ENCODE measurements around the gene GP9. TPM values are rescaled to one million over a fixed set of nuclear protein-coding genes. Genes with fewer than 3 reads are reported as not detected.

The GP9 gene
- polyA plus RNA-seq: 10 to 100 TPM in 1 of 3 donors, 1 to 10 TPM in 1, not detected in 1; 1.2 to 12.8 TPM

GRCh38 chr3:129060276-129061022, at the start of gene GP9:
Gene GP9, plus strand, starts transcription at chr3:129060779. Its CDS starts 961 bp downstream, at chr3:129061740.
- Mint-ChIP-seq H3K9me3 (peaks cover 0 to 2% (median 0%) of the 10 kb centered on the region in 6 donors), H3K27me3 (ENCODE audit: low read depth in 3 of 3) (peaks cover 0 to 2% (median 0%) of the 10 kb centered on the region in 3 donors), H3K4me1 (peaks cover 1 to 6% of the 10 kb centered on the region in 2 donors), H3K4me3 (no peak within 1 kb of the TSS), H3K27ac (no peak within 1 kb of the TSS), H3K36me3 (no peaks in the 10 kb centered on the region)
- DNase-seq: no peak

DNA sequence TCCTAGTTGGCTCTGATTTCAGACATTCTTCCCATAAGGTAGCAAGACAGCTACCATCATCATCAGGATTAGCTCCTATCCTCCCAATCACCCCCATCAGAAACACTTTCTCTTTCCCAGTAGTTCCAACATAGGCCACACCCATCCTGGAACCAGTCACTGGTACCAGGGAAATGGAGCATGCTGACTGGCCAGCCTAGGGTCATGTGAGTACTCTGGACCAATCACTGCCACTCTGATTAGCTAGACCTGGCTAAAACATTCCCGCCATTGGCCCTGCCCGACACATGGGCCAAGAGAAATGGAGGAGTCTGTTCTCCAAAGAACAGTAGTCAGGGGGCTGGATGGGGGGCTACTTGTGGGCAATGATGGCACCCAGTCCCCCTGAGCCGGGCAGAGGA, 47.1 kb upstream of the GP9 start:
- no peak for DNase-seq
- Mint-ChIP-seq H3K27ac (peak overlapping the region; percentile 76 to 96 (median 91)), H3K9me3 (no peaks in the 10 kb centered on the region), H3K27me3 (ENCODE audit: low read depth in 3 of 3) (peaks cover 3 to 9% (median 4%) of the 10 kb centered on the region in 3 donors), H3K4me3 (no peak overlapping the region), H3K4me1 (peaks cover 48 to 54% of the 10 kb centered on the region in 2 donors), H3K36me3 (no peaks in the 10 kb centered on the region)

- peaks cover 3 to 11% (median 4%) of the 10 kb centered on the region in 3 donors for H3K27me3 Mint-ChIP-seq (ENCODE audit: low read depth in 3 of 3)
- peak overlapping the region; percentile 91 to 97 (median 94) for H3K27ac Mint-ChIP-seq
- DNase-seq: no peak
- peak overlapping the region in 1 of 5 donors; percentile 76 for H3K4me3 Mint-ChIP-seq
- H3K4me1 Mint-ChIP-seq: peaks cover 54 to 60% of the 10 kb centered on the region in 2 donors
- no peaks in the 10 kb centered on the region for H3K36me3 Mint-ChIP-seq
- H3K9me3 Mint-ChIP-seq: no peaks in the 10 kb centered on the region
Observed at GRCh38 chr3:129014148-129014547, 46.4 kb upstream of the GP9 start.

DNA sequence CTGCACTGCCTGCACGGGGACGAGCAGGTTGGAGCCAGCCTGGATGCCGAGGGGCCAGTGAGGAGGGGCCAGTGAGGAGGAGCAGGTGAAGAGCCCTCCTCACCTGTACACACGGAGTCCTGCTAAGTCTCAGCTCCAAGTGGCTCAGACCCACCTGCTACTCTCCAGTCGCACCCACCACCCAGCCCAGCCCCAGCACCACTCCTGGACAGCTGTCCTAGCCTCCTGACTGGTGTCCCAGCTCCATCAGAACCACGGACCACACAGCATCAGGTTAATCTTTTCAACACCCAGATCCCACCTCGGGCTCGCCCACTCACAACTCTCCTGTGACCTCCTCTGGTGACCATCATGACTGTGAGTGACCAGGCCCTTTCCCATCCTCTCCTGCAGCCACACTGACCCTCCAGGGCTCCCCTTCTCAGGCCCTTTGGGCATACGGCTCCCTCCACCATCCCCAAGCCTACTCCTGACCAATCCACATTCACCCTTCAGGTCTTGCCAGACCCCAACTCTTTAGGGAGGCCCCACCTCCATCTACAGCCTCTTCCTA, 45.7 kb upstream of the GP9 start:
- no peak for DNase-seq
- H3K36me3 Mint-ChIP-seq: no peaks in the 10 kb centered on the region
- peak overlapping the region; percentile 67 to 86 (median 77) for H3K4me3 Mint-ChIP-seq
- H3K27me3 Mint-ChIP-seq (ENCODE audit: low read depth in 3 of 3): peaks cover 3 to 9% (median 4%) of the 10 kb centered on the region in 3 donors
- H3K27ac Mint-ChIP-seq: peak overlapping the region; percentile 91 to 97 (median 94)
- H3K4me1 Mint-ChIP-seq: peaks cover 54 to 60% of the 10 kb centered on the region in 2 donors
- no peaks in the 10 kb centered on the region for H3K9me3 Mint-ChIP-seq

DNA sequence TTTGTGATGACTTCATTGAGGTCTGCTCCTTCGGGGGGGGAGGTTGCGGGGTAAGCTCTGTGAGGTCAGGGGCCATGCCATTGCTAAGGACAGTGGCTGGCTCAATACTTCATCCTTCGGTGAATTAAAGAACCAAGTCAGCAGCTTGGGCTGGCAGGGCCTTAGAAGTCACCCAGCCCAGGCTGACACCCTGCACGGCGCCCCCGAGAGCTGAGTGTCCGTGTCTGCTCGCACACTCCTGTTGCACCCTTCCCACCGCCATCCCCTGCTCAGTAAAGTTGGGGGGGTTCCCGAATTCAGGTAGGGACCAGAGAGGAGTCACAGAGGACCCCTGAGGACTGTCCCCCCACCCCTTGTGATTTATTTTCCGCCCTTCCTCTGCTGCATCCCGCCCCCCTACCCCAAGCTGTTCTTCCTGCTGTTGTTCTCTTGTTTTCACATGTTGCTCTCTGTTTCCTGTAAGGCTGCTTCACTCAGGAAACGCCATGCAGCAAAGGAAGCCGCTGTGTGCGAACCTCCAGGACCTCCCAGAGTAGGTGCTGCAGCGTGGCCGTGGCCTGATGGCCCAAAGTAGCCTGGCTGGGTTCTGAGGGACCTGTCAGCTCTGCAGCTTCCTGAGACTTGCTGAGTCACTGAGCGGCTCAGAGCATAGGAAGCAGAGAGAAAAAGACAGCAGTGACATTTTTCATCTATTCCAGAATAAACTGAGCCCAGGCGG, 45.0 kb upstream of the GP9 start:
- no peaks in the 10 kb centered on the region for H3K36me3 Mint-ChIP-seq
- peak overlapping the region; percentile 67 to 86 (median 77) for H3K4me3 Mint-ChIP-seq
- H3K9me3 Mint-ChIP-seq: no peaks in the 10 kb centered on the region
- peak; percentile 65 to 70 (median 66) for DNase-seq
- H3K27me3 Mint-ChIP-seq (ENCODE audit: low read depth in 3 of 3): peaks cover 3 to 9% (median 4%) of the 10 kb centered on the region in 3 donors
- peak overlapping the region; percentile 91 to 97 (median 94) for H3K27ac Mint-ChIP-seq
- peaks cover 55 to 60% of the 10 kb centered on the region in 2 donors for H3K4me1 Mint-ChIP-seq

- peak overlapping the region; percentile 67 to 86 (median 77) for H3K4me3 Mint-ChIP-seq
- DNase-seq: peak; percentile 54 to 59 (median 54)
- H3K27me3 Mint-ChIP-seq (ENCODE audit: low read depth in 3 of 3): peaks cover 3 to 9% (median 4%) of the 10 kb centered on the region in 3 donors
- H3K4me1 Mint-ChIP-seq: peaks cover 55 to 63% of the 10 kb centered on the region in 2 donors
- H3K27ac Mint-ChIP-seq: peak overlapping the region; percentile 91 to 97 (median 94)
- H3K36me3 Mint-ChIP-seq: no peaks in the 10 kb centered on the region
- no peaks in the 10 kb centered on the region for H3K9me3 Mint-ChIP-seq
Observed at GRCh38 chr3:129016356-129016719, 44.2 kb upstream of the GP9 start.

DNA sequence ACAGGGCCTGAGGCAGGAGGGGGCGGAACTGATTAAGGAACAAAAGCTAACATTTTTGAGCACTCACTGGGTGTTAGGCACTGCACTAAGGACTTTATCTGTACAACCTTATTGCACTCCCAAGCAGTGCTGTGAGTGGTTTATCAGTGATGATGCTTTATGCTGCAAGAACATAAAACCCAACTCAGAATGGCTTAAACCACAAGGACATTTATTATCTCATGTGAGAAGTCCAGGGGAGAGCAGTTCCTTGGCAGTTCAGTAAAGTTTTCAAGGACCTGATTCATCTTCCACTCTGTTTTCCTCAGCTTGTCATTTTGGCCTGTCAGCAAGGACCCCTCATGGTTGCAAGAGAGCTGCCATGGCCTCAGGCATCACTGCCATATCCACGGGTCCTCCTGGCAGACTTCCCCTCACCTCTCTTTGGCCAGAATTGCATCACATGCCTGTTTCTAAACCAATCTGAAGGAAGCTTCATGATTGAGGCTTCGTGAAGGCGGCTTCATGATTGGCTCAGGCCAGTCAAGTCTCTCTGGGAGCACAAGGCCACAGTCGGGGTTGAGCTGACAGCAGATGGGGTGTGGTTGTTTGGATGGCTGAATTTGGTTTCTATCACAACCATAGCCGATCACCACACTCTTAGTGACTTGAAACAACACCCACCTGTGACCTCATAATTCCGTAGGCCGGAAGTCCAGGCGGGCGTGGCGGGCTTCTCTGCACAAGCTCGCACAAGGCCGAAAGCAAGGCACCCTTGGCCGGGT, 43.7 kb upstream of the GP9 start:
- Mint-ChIP-seq H3K4me3 (peak overlapping the region; percentile 74 to 86 (median 78)), H3K27me3 (ENCODE audit: low read depth in 3 of 3) (peaks cover 3 to 9% (median 4%) of the 10 kb centered on the region in 3 donors), H3K27ac (peak overlapping the region; percentile 91 to 97 (median 94)), H3K9me3 (no peaks in the 10 kb centered on the region), H3K4me1 (peaks cover 61 to 68% of the 10 kb centered on the region in 2 donors), H3K36me3 (no peaks in the 10 kb centered on the region)
- peak; percentile 61 to 73 (median 68) for DNase-seq

DNA sequence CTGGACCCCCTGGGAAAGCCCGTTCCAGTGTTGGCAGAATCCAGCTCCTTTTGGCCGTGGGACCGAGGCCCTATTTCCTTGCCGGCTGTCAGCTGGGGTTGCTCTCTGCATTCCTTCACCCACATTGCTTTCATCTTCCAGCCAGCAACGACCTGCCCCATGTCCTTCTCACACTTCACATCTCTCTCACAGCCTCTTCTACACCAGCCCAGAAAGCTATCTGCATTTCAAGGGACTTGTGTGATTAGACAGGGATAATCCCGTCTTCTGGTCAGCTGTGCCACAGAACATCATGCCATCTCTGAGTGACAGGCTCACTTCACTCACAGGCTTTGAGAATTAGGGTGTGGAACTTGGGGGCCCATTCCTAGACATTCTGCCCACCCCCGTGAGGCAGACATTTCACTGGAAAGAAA, 43.1 kb upstream of the GP9 start:
- peaks cover 67 to 73% of the 10 kb centered on the region in 2 donors for H3K4me1 Mint-ChIP-seq
- H3K36me3 Mint-ChIP-seq: no peaks in the 10 kb centered on the region
- H3K9me3 Mint-ChIP-seq: no peaks in the 10 kb centered on the region
- no peak for DNase-seq
- peak overlapping the region; percentile 43 to 85 (median 74) for H3K4me3 Mint-ChIP-seq
- H3K27me3 Mint-ChIP-seq (ENCODE audit: low read depth in 3 of 3): peaks cover 3 to 9% (median 4%) of the 10 kb centered on the region in 3 donors
- peak overlapping the region; percentile 91 to 97 (median 94) for H3K27ac Mint-ChIP-seq

GRCh38 chr3:129018271-129018670, 42.3 kb upstream of the GP9 start:
- H3K27ac Mint-ChIP-seq: peak overlapping the region; percentile 91 to 97 (median 94)
- no peaks in the 10 kb centered on the region for H3K9me3 Mint-ChIP-seq
- peaks cover 72 to 73% of the 10 kb centered on the region in 2 donors for H3K4me1 Mint-ChIP-seq
- no peak overlapping the region for H3K4me3 Mint-ChIP-seq
- H3K36me3 Mint-ChIP-seq: no peaks in the 10 kb centered on the region
- no peak for DNase-seq
- peaks cover 3 to 9% (median 4%) of the 10 kb centered on the region in 3 donors for H3K27me3 Mint-ChIP-seq (ENCODE audit: low read depth in 3 of 3)

DNA sequence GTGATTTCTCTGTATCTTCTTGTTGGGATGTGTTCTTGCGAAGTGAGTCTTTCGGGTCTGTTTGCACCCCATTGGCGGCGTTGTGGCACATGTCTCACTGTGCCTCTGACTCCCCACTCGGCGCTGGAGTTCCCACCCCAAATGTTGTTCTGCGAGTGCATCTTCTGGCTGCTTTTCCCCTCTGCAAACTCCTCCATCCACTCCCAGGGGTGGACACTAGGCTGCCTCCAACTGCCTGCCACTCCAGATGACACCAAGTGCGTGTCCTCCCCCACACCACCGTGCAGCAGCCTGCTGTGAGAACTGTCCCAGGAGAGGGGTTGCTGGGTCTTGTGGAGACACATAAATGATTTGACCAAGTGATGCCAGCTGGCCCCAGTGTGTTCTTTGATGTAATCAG, 41.8 kb upstream of the GP9 start:
- Mint-ChIP-seq H3K4me3 (peak overlapping the region in 2 of 5 donors; percentile 2 to 51), H3K9me3 (no peaks in the 10 kb centered on the region), H3K27ac (peak overlapping the region; percentile 46 to 94 (median 82)), H3K4me1 (peaks cover 68 to 70% of the 10 kb centered on the region in 2 donors), H3K27me3 (ENCODE audit: low read depth in 3 of 3) (peaks cover 3 to 9% (median 4%) of the 10 kb centered on the region in 3 donors), H3K36me3 (no peaks in the 10 kb centered on the region)
- no peak for DNase-seq

DNA sequence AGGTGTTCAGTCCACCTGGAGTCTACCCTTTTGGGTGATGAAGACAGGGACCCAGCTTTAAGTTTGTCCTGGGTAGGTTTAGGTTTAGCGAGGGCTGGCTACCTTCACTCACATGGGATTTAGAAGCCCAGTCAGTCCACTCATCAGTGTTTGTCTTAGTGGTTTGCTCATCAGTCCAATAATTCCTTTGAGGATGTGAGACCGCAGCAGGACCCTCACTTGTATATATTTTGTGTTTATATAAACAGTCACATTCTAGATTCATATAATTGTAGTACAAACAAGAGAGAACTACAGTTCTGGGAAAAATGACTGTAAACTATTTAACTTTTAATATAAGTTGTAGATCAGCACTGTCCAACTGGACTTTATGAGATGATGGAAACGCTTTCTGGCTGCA, 41.3 kb upstream of the GP9 start:
- H3K27me3 Mint-ChIP-seq (ENCODE audit: low read depth in 3 of 3): peaks cover 3 to 9% (median 4%) of the 10 kb centered on the region in 3 donors
- H3K4me3 Mint-ChIP-seq: no peak overlapping the region
- peaks cover 67 to 68% of the 10 kb centered on the region in 2 donors for H3K4me1 Mint-ChIP-seq

GRCh38 chr3:129020691-129021090, 39.9 kb upstream of the GP9 start:
- Mint-ChIP-seq H3K36me3 (no peaks in the 10 kb centered on the region), H3K4me1 (peaks cover 64 to 67% of the 10 kb centered on the region in 2 donors), H3K9me3 (no peaks in the 10 kb centered on the region), H3K4me3 (no peak overlapping the region), H3K27me3 (ENCODE audit: low read depth in 3 of 3) (peaks cover 3 to 8% (median 4%) of the 10 kb centered on the region in 3 donors), H3K27ac (peak overlapping the region in 1 of 6 donors; percentile 45)
- no peak for DNase-seq

More for the DNA sequence above, 41.3 kb upstream of the GP9 start:
- H3K36me3 Mint-ChIP-seq: no peaks in the 10 kb centered on the region
- DNase-seq: no peak
- no peaks in the 10 kb centered on the region for H3K9me3 Mint-ChIP-seq
- H3K27ac Mint-ChIP-seq: peak overlapping the region; percentile 46 to 94 (median 82)

- Mint-ChIP-seq H3K4me1 (peaks cover 64 to 67% of the 10 kb centered on the region in 2 donors), H3K9me3 (no peaks in the 10 kb centered on the region), H3K36me3 (no peaks in the 10 kb centered on the region), H3K27me3 (ENCODE audit: low read depth in 3 of 3) (peaks cover 2 to 7% (median 4%) of the 10 kb centered on the region in 3 donors), H3K27ac (peak overlapping the region in 4 of 6 donors; percentile 14 to 68 (median 28)), H3K4me3 (no peak overlapping the region)
- DNase-seq: no peak
Observed at GRCh38 chr3:129021140-129021551, 39.4 kb upstream of the GP9 start.
